Kidney (tissue), 14 donors: ENCODE measurements around the gene GSTM2. TPM values are rescaled to one million over a fixed set of nuclear protein-coding genes. Genes with fewer than 3 reads are reported as not detected.
A peak's percentile ranks its signal among the peaks of the same experiment; 100 is the strongest.

Experiments
- DNase-seq, 5 donors: peaks; one replicate each; pipeline ENCODE4 v3.0.0-alpha.2; 2013 to 2020
- FAIRE-seq: peaks from 2 replicates; lab custom pipeline; 2012; peaks lifted over from hg19 to GRCh38; lab: Jason Lieb, UNC
- H3K27ac ChIP-seq, 2 donors: one replicate each; pipeline ENCODE4 v1.7.0; 2013; ENCODE audit warnings: low read depth in 2 of 2, low read length in 2 of 2, inconsistent platforms in 1 of 2
- H3K27me3 ChIP-seq: one replicate; pipeline ENCODE4 v1.7.1; 2013; ENCODE audit warnings: low read length, inconsistent platforms; ENCODE audit not compliant: control insufficient read depth, insufficient read depth
- H3K36me3 ChIP-seq, 3 donors: one replicate each; pipeline versions ENCODE4 v1.7.0 to v1.7.1; 2013; ENCODE audit warnings: low read length in 3 of 3, control low read depth in 1 of 3, inconsistent platforms in 1 of 3; ENCODE audit not compliant: insufficient read depth in 3 of 3, control insufficient read depth in 2 of 3
- H3K4me1 ChIP-seq, 3 donors: one replicate each; pipeline versions ENCODE4 v1.7.0 to v1.7.1; 2013; ENCODE audit warnings: low read length in 3 of 3, inconsistent platforms in 1 of 3, low read depth in 1 of 3; ENCODE audit not compliant: control insufficient read depth in 2 of 3, insufficient read depth in 2 of 3
- H3K4me3 ChIP-seq, 3 donors: one replicate each; pipeline versions ENCODE4 v1.7.0 to v1.8.1; 2013; ENCODE audit warnings: low read length in 3 of 3, control low read depth in 1 of 3, inconsistent platforms in 1 of 3
- H3K9ac ChIP-seq, 3 donors: one replicate each; pipeline versions ENCODE4 v1.7.0 to v1.7.1; 2013; ENCODE audit warnings: low read length in 3 of 3, control low read depth in 1 of 3, inconsistent platforms in 1 of 3
- H3K9me3 ChIP-seq, 3 donors: one replicate each; pipeline versions ENCODE4 v1.7.0 to v1.7.1; 2013; ENCODE audit warnings: low read length in 3 of 3, control low read depth in 1 of 3, inconsistent platforms in 1 of 3; ENCODE audit not compliant: control insufficient read depth in 2 of 3, insufficient read depth in 1 of 3
- intact Hi-C: fragments of 100-400 bp; cut with DNase I; formaldehyde crosslinking; loops from one replicate; pipeline ENCODE4 v1.11.1; 2022
- polyA plus RNA-seq: library from polyadenylated mRNA; stranded (reverse); fragments of 350-450 nt; fragmentation: Illumina TruSeq; extraction: RNeasy Lipid Tissue Mini Kit (QIAGEN cat#74804); gene quantifications from one replicate; pipeline ENCODE4 v1.2.3, GENCODE V29; 2014; ENCODE audit warnings: low read depth, low replicate concordance; ENCODE audit not compliant: insufficient read depth
- total RNA-seq: library from RNA; stranded (reverse); fragmentation: NEBNext Ultra II Directional; extraction: Animal tissue kit (Norgen Biotek cat#: 25700); gene quantifications from one replicate; pipeline ENCODE4 v1.2.1, GENCODE V29; 2021
- TF ChIP-seq, protein P1 (sequence below): IDR thresholded peaks from 3 replicates; pipeline ENCODE4 v1.5.1; 2012; ENCODE audit warnings: mild to moderate bottlenecking, moderate library complexity, borderline replicate concordance; ENCODE audit not compliant: insufficient read depth; ENCODE audit errors: extremely low read depth
- donor health status: control.
- donor health status: control.
- donor health status: control.
- donor health status: control.
- donor health status: control.
- donor health status: DM: yes; HTN: yes; CAD: no.
- donor health status: Normal renal cell carcinoma (clear cell type).

Gene GSTM2
- total and polyA plus RNA-seq, 2 donors from 2014 or later: 47.1 to 116 TPM

DNA sequence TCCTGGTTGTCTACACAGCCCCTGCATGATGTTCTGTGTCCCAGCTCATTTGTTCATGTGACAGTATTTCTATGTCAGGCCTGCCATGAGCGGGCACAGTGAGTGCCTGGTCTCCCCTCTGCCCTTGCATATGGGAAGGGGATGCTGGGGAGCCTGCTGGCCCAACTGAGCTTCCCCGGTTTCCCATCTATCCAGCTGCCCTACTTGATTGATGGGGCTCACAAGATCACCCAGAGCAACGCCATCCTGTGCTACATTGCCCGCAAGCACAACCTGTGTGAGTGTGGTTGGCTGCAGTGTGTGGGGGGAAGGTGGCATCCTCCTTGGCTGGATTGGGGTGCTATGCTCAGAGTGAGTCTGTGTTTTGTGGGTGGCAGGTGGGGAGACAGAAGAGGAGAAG, 10.5 kb upstream of the GSTM2 start:
- peak overlapping the region in 1 of 3 donors; percentile 65 for H3K9ac ChIP-seq
- intact Hi-C loops: no loop called here
- no peaks in the 10 kb centered on the region for H3K9me3 ChIP-seq
- TF ChIP-seq, protein P1, sequence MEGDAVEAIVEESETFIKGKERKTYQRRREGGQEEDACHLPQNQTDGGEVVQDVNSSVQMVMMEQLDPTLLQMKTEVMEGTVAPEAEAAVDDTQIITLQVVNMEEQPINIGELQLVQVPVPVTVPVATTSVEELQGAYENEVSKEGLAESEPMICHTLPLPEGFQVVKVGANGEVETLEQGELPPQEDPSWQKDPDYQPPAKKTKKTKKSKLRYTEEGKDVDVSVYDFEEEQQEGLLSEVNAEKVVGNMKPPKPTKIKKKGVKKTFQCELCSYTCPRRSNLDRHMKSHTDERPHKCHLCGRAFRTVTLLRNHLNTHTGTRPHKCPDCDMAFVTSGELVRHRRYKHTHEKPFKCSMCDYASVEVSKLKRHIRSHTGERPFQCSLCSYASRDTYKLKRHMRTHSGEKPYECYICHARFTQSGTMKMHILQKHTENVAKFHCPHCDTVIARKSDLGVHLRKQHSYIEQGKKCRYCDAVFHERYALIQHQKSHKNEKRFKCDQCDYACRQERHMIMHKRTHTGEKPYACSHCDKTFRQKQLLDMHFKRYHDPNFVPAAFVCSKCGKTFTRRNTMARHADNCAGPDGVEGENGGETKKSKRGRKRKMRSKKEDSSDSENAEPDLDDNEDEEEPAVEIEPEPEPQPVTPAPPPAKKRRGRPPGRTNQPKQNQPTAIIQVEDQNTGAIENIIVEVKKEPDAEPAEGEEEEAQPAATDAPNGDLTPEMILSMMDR: no peak
- DNase-seq (no peak), FAIRE-seq (no peak)
- H3K4me3 ChIP-seq: no peak overlapping the region
- no peak overlapping the region for H3K27ac ChIP-seq
- H3K27me3 ChIP-seq: no peaks in the 10 kb centered on the region
- H3K36me3 ChIP-seq: peaks cover 0 to 15% (median 4%) of the 10 kb centered on the region in 3 donors
- H3K4me1 ChIP-seq: peaks cover 0 to 27% (median 12%) of the 10 kb centered on the region in 3 donors

- peaks cover 0 to 15% (median 4%) of the 10 kb centered on the region in 3 donors for H3K36me3 ChIP-seq
- intact Hi-C loops: no loop called here
- no peak overlapping the region for H3K4me3 ChIP-seq
- H3K27me3 ChIP-seq: no peaks in the 10 kb centered on the region
- no peak for FAIRE-seq
- H3K4me1 ChIP-seq: peaks cover 0 to 27% (median 12%) of the 10 kb centered on the region in 3 donors
- peak overlapping the region in 1 of 2 donors; percentile 17 for H3K27ac ChIP-seq
- H3K9me3 ChIP-seq: no peaks in the 10 kb centered on the region
- TF ChIP-seq, protein P1: no peak
- H3K9ac ChIP-seq: no peak overlapping the region
- no peak for DNase-seq
Measured at GRCh38 chr1:109657970-109658369, 9.9 kb upstream of the GSTM2 start.

GRCh38 chr1:109658533-109659042, 9.3 kb upstream of the GSTM2 start:
- peak overlapping the region in 1 of 2 donors; percentile 17 for H3K27ac ChIP-seq
- no peak for FAIRE-seq
- H3K9ac ChIP-seq: no peak overlapping the region
- peaks cover 0 to 27% (median 12%) of the 10 kb centered on the region in 3 donors for H3K4me1 ChIP-seq
- no peaks in the 10 kb centered on the region for H3K9me3 ChIP-seq
- H3K27me3 ChIP-seq: no peaks in the 10 kb centered on the region
- no peak for DNase-seq
- intact Hi-C loops: no loop called here
- peaks cover 0 to 15% (median 4%) of the 10 kb centered on the region in 3 donors for H3K36me3 ChIP-seq
- H3K4me3 ChIP-seq: no peak overlapping the region
- TF ChIP-seq, protein P1: no peak

DNA sequence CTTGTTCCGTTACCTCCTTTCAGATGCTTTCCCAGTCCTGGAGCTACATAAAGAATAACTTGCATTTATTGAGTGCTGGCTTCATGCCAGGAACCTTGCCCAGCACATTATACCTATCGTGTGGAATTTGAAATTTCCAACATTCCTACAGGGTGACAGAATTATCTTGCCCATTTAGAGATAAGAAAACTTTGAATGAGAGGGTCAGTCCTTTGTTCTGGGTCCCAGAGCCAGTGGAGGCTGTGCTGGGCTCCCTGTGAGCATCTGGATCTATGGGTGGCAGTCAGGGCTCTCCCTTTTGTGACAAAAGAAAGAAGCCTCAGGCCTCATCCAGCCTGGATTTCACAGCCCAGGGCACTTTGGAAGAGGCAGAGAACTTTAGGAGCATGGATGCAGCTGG, 8.7 kb upstream of the GSTM2 start:
- H3K9ac ChIP-seq: no peak overlapping the region
- H3K4me3 ChIP-seq: no peak overlapping the region
- H3K27ac ChIP-seq: no peak overlapping the region
- intact Hi-C loops: no loop called here
- FAIRE-seq (no peak), DNase-seq (peak in 1 of 5 donors; percentile 29)
- TF ChIP-seq, protein P1: no peak
- no peaks in the 10 kb centered on the region for H3K27me3 ChIP-seq
- no peaks in the 10 kb centered on the region for H3K9me3 ChIP-seq
- peaks cover 0 to 27% (median 12%) of the 10 kb centered on the region in 3 donors for H3K4me1 ChIP-seq
- H3K36me3 ChIP-seq: peaks cover 0 to 15% (median 4%) of the 10 kb centered on the region in 3 donors
